Skin of body (tissue), 2 donors: ENCODE measurements around the gene SLC12A6. TPM values are rescaled to one million over a fixed set of nuclear protein-coding genes. Genes with fewer than 3 reads are reported as not detected.
"Not testable (repeated sequence)": the region's sequence is repeated elsewhere in the genome, so short reads cannot be mapped to it uniquely, and the experiment has no call there.

ENCODE experiments used
- DNase-seq: peaks from one replicate; lab custom pipeline; 2025; lab: John Stamatoyannopoulos, UW
- total RNA-seq: library from RNA; depleted of rRNA; stranded (reverse); fragments of >200 nt; gene quantifications from one replicate; pipeline ENCODE4 v1.2.3, GENCODE V29; 2014

Gene SLC12A6
- total RNA-seq, 1 donor from 2014 or later: 18.3 TPM

DNA sequence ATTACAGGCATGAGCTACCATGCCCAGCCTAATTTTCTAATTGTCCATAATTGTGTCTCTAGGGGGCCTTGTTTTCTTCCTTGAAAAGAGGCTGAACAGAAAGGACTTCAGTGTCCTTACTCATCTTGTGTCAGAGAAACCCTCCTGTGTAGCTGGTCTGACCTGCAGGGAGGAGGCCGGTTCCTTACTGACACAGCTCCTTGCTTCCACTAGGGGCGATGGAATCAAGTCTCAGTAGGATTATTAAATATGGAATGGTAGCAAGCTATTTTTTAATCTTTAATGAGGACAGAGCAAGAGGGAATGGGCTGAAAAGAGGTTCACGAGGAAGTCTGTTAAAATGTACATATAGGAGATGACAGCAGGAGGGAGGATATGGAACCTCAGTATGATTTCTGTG, 20.8 kb upstream of the SLC12A6 start:
- no peak for DNase-seq

DNA sequence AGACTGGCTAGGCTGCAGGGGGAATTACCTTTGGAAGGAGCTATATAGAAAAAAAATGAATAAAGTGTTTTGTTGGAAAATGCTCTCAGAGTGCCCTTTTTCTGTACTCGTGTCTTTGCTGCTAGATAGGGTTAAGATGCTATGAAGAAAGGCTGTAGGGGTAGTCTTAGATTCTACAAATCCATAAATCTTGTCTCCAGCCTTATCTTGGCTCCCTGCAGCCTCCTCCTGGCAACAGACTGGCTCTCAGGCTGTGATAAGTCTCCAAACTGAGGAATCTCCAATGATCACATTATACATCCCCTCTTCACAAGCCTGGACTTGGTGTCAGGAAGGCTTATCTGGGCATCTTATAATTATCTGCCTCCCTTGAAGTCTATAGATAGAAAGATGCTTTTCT, 20.1 kb upstream of the SLC12A6 start:
- DNase-seq: no peak

DNA sequence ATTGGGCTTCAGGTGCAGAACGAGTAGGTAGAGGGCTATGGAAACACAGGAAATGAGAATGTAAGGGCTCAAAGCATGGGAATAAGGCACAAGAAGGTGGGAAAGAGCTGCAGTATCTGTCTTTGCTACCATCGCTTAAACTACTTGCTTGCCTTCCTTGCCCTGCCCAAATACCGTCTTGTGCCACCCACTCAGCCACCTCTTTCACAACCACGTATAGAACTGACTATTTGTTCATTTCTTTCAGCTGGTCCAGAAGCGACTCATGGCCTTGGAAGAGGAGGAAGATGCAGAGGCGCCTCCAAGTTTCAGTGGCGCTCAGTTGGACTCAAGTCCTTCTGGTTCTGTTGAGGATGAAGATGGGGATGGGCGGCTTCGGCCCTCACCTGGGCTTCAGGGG, 17.7 kb upstream of the SLC12A6 start:
- no peak for DNase-seq

DNA sequence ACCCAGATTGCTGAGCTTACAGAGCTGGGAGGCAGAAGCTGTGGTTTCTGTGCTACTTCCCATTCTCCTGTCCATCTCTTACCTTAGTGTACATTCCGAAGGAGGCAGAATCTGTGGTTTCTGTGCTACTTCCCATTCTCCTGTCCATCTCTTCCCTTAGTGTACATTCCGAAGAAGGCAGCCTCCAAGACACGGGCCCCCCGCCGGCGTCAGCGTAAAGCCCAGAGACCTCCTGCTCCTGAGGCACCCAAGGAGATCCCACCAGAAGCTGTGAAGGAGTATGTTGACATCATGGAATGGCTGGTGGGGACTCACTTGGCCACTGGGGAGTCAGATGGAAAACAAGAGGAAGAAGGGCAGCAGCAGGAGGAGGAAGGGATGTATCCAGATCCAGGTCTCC, 16.7 kb upstream of the SLC12A6 start:
- DNase-seq: no peak

DNA sequence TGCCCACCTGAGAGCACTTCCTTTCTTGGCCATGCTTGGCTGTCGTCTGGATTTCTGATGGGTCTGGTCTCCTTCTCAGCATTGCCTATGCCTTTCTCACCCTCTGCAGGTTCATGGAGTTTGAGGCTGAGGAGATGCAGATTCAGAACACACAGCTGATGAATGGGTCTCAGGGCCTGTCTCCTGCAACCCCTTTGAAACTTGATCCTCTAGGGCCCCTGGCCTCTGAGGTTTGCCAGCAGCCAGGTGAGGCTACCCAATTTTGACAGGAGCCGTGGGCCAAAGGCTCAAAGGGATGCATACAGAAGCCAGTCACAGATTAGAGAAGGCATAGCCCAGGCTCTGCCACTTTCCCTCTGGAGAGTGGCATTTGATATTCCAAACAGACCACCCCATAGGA, 16.0 kb upstream of the SLC12A6 start:
- no peak for DNase-seq

DNA sequence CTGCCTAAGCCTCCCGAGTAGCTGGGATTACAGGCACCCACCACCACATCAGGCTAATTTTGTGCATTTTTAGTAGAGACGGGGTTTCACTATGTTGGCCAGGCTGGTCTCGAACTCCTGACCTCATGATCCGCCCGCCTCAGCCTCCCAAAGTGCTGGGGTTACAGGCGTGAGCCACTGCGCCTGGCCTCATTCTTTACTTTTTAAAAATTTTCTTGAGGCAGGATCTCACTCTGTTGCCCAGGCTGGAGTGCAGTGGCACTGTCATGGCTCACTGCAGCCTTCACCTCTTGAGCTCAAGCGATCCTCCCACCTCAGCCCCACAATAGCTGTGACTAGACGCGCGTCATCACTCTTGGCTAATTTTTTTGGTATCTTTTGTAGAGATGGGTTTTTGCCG, 15.4 kb upstream of the SLC12A6 start:
- DNase-seq: not testable (repeated sequence)

DNA sequence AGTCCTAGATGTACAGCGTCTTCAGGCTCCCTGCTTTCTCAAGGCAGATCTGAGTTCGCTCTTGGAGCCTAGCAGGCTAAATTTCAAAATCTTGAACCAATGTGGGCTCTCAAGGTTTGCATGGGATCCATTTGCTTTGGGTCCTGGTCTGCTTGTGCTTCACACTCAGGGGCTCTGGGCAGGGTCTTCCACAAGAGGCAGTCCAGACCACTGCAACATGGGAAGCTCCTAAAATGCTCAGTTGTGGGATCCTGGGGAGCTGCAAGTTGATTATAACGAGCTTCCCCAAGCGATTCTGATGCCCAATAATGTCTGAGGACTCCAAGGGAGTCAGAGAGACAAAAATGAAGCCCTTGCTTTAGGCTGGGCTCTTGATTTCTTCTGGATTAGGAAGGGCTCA, 12.2 kb upstream of the SLC12A6 start:
- DNase-seq: no peak

DNA sequence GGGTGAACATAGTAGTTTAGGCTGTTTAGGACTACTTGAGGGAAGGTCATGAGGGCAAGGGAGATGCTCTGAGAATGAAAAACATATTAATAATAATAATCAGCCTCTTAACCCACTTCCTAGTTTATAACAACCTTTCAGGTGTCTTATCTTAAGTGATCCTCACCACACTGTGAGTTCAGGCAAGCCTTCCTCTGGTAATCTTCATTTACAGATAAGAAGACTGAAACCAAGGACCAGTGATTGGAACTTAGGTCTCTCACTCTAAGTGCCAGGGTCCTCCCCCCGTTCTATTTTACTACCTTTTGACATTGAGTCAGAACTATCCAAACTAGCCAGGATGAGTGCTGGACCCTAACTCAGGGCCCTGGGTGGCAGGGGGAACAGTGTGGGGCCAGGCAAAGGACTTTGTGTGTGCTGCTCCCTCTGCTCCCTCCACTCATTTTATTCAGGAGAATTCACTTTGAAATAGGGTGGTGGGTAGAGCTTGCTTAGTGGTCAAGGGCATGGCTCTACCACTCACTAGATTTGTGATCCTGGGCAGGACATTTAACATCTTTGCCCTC, 11.2 kb upstream of the SLC12A6 start:
- DNase-seq: no peak

DNA sequence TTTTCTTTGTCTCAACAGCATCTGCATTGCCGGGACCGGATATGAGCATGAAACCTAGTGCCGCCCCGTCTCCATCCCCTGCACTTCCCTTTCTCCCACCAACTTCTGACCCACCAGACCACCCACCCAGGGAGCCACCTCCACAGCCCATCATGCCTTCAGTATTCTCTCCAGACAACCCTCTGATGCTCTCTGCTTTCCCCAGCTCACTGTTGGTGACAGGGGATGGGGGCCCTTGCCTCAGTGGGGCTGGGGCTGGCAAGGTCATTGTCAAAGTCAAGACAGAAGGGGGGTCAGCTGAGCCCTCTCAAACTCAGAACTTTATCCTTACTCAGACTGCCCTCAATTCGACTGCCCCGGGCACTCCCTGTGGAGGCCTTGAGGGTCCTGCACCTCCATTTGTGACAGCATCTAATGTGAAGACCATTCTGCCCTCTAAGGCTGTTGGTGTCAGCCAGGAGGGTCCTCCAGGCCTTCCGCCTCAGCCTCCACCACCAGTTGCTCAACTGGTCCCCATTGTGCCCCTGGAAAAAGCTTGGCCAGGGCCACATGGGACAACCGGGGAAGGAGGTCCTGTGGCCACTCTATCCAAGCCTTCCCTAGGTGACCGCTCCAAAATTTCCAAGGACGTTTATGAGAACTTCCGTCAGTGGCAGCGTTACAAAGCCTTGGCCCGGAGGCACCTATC, 10.5 kb upstream of the SLC12A6 start:
- DNase-seq: no peak

DNA sequence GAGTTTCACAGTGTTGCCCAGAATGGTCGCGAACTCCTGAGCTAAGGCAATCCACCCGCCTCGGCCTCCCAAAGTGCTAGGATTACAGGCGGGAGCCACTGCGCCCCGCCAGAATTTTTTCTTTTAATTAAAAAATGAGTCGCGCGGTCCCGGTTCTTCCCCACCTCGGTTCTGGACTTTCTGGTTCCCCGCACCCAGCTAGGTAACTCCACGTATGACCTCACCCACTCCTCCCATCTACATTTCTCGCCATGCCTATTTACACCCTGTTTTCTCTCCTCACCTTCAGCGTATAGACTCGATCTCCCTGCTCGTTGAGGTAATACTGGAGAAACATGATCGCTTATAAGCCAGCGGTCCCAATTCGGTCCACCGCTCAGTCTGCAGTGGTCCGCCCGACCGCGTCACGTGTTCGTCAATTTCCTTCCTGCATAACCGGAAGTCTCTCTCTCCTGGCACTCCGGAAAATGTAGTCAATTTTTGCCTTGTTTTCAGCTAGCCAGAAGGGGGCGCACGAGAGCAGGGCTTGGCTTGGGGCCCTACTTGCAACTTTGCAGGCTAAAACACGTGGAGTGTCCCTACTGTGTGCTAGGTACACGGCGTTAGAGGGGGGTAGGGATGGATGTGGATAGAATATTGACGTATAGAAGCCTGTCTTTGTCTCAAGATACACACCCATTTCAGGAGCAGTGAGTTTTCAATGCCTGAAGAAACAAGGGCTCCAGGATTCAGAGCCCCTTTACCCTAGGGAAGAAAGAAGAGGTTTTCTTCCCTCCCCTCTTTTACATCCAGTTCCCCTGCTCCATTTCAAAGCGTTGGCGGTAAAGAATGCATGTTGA, 5.4 kb upstream of the SLC12A6 start, which contains the start of the genes NOP10 and NUTM1:
Gene NOP10 (minus strand): TSS at position 400 of the 839 bp plus-strand sequence. CDS start 63 bp downstream, at position 337.
Gene NUTM1 (plus strand): TSS at position 579 of the 839 bp plus-strand sequence. CDS start 382 bp downstream, outside the sequence.
- DNase-seq: peak; percentile 96

DNA sequence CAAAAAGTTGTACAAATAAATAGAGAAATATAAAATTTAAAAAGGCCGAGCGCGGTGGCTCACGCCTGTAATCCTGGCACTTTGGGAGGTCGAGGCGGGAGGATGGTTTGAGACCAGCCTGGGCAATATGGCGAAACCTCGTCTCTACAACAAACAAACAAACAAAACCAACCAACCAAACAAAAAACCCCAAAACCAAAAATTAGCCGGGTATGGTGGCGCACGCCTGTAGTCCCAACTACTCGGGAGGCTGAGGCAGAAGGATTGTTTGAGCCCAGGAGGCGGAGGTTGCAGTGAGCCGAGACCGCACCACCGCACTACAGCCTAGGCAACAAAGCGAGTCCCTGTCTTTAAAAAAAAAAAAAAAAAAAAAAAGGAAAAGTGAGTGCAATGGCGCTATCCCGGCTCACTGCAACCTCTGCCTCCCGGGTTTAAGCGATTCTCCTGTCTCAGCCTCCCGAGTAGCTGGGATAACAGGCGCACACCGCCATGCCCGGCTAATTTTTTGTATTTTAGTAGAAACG, 4.7 kb upstream of the SLC12A6 start:
- not testable (repeated sequence) for DNase-seq

DNA sequence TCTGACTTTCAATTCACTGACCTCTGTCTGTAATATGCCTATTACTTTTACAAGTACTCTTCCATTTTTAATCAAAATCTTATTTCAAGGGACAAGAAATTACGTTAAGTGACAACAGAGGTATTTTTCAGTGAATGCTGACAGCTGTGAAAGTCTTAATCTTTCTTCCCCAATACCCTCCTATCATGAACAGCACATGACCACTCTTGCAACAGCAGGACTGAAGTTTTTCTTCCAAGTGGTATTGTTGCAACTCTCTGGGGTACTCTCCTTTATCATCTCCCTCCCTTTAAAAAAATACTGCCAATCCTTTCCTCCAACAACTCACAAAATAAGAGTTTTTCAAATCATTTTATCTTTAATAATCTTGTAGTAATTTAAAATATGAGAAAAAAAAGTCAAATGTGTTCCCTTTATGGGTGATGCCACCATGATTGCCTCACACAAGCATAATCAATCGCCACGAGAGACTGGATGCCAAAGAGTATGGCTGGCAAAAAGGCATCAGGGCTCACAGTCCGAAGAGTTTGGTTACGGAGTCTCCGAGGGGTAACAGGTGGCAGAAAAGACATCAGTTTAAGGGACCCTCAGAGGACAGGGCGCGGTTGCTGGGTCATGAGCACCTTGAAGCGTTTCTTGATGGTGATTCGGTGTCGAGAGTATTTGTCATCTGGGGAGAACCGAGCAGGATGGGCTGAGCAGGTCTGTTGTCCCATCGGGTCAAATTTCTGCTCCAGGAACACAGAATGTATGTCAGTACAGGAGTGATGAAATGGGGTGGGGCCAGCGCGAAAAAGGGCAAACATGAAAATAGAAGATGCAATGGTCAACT, 4.0 kb upstream of the SLC12A6 start:
- DNase-seq: no peak

DNA sequence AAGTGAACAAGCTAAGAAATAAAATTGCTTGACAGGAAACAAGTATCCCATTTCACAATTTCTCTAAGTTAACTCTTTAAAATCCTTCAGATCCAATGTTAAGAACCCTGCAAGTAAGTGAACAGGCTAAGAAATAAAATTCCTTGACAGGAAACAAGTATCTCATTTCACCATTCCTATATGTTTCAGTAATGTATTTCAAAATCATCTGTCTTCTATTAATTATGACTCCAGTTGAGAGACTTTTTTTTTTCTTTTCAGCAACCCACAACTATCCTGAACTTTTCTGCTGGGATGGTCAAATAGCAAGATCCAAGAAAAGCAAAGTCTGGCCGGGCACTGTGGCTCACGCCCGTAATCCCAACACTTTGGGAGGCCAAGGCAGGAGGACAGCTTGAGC, 2.4 kb upstream of the SLC12A6 start:
- no peak for DNase-seq

DNA sequence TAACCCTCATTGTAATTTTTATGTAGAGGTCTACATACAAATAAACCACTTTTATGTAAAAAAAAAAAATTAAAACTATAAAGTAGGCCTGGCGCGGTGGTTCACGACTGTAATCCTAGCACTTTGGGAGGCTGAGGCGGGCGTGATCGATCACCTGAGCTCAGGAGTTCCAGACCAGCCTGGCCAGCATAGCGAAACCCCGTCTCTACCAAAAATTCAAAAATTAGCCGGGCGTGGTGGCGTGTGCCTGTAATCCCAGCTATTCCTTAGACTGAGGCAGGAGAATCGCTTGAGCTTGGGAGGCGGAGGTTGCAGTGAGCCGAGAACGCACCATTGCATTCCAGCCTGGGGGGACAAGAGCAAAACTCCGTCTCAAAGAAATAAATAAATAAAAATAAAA, 766 bp upstream of the SLC12A6 start:
- no peak for DNase-seq

DNA sequence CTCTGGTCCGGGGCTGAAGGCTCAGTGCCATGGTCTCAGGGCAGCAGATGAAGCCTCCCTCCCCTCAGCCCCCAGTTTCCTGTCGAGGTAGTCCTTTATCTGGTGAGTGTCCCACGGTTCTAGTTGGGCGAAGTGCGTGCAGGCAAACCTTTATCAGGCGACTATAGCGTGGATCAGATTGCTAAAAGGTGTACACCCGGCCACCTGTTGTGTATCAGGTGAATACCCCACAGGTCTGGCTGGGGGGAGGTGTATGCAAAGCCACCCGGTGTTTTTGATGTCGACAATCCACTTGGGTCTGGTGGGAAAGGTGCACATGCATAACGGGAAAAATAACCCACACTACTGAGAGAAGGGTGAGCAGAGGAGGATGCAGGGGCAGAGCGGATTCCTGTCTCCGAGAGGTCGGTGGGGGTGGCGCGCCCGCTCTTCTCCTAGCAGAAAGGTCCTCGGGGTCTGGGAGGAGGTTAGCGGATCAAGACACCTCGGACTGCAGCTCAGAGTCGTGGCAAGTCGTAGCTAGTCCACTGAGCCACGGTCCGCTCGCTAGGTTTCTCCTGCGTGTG, 507 bp downstream of the SLC12A6 start:
- DNase-seq: no peak

DNA sequence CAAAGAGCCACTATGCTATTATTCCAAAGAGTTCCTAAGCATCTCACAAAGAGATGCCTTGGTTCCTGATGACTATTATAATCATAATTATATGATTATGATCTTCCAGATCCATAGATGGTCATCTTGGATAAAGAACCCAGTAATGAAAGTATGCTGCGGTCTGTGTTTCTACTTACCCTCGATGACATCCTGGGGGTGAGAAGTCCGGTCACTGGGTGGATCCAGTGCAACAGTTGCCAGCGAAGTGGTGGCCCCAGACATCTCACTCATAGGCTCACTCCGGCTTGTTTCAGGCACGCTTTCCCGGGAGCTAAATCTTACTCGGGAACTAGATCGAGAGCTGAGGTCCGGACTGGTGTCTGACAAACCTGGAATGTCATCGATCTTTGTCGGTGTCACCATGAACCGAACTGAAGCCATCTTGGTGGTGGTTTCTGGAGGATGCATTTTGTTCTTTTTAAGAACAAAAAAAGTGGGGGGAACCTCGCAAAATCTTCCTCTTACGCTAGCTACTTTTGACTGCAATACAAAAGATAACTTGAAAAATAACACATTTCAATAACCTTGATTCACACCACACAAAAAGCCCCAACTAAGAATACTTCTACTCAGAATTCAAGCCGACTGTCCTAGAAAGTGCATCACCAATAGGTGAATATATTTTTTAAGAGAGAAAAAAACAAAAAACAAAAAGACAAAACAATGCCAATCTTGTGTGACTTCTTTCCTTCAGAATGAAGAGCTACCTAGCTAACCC, 1.2 kb downstream of the SLC12A6 start:
- no peak for DNase-seq

DNA sequence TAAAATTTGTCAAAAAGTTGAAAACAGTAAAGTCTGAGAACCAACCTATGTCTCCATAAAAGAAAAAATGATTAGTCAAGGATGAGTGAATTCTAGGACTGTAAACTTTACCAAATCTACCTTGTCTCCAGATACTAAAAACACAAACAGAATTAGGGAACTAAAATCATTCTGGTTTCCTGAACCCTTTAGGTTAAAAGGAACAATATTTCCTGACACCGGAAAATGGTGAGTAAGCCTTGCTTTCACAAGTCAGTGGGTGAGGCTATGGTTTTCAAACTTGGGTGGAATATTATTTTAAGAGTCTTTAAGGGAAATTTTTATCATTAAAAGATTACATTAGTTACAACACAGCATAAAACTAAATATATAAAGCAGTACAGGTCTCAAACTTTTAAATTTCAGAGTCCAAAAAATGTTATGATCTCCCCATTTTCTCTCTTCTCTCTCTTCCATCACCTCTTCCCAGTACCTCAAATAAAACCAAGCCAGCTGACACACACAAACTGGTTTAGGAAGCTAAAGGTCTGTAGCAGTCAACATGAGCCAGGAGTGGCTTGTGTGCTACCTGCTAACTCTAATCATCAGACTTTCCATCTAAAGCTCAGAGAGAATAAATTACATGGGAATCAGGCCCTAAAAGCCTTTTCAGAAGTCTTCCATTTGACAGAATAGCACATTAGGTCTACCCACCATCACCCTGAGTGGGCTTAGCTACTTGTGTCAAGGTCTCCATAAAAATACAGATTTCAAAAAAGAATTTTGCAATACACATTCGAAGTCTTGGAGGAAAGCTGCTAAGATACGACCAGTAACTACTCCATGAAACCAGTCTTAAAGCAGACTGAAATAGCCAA, 2.2 kb downstream of the SLC12A6 start:
- DNase-seq: no peak

DNA sequence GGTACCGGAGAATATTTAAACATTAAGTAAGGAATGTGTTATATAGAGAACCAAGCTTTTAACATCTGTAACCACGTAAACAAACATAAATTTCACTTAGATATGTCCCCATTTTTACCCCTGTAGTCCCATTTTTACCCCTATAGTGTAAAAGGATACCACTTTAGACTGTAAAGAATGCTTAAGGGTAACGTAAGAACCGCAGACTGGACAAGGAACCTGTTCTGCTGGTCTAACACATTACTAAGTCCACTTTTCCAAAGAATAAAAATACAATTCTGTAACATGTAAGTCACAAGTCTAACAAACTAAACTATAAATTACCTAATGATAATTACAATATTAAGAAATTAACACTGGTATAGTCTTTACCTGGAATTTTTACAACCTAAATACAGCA, 2.9 kb downstream of the SLC12A6 start:
- no peak for DNase-seq

DNA sequence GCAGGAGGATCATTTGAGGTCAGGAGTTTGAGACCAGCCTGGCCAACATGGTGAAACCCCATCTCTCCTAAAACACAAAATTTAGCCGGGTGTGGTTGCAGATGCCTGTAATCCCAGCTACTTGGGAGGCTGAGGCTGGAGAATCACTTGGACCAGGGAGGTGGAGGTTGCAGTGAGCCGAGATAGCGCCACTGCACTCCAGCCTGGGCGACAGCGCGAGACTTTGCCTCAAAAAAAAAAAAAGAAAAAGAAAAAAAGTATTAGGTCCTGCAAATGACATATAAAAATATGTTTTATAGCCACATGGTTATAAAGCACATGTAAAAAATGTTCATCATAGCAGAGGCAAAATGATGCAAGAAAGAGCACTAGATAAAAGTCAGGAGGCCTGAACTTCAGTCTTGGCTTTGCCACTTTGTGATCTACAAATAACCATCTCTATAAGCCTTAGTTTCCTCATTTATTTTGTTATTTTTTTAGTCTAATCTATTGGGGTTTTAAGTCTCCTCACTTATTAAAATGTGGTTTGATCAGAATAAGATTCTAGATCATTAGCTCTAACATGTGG, 4.9 kb downstream of the SLC12A6 start:
- no peak for DNase-seq
